H1 (cell line): ENCODE results near the gene CEP135. TPM values are rescaled to one million over a fixed set of nuclear protein-coding genes. Genes with fewer than 3 reads are reported as not detected.

Experiments used
- CTCF ChIA-PET: fragments of 300-600 bp; sonication (Branson Sonifier 250); formaldehyde crosslinking; loops from one replicate; lab custom pipeline; 2021; ENCODE audit not compliant: partially characterized antibody; lab: Charles Lee
- POLR2A ChIA-PET: fragments of 300-600 bp; sonication (Branson Sonifier 250); formaldehyde crosslinking; loops from one replicate; lab custom pipeline; 2021; ENCODE audit warnings: inconsistent platforms; ENCODE audit not compliant: partially characterized antibody; lab: Charles Lee
- DNase-seq, 2 experiments: peaks; one replicate each; pipeline versions ENCODE4 v3.0.0 to v3.0.0-alpha.2; 2010 to 2022; ENCODE audit warnings: low spot score in 2 of 2, low read depth in 1 of 2, mixed read lengths in 1 of 2
- FAIRE-seq: peaks from 2 replicates; lab custom pipeline; 2011; peaks lifted over from hg19 to GRCh38; lab: Jason Lieb, UNC
- H2AFZ ChIP-seq: 2 replicates; pipeline ENCODE4 v1.8.1; 2012; ENCODE audit warnings: low read length, inconsistent platforms
- H2AK5ac ChIP-seq: 2 replicates; pipeline ENCODE4 v1.6.1; 2013; ENCODE audit warnings: low read depth, low read length
- H2BK120ac ChIP-seq: replicated peaks from 2 replicates; pipeline ENCODE3; 2013; ENCODE audit warnings: low read depth, low read length, inconsistent platforms
- H2BK12ac ChIP-seq: 2 replicates; pipeline ENCODE4 v1.6.1; 2013; ENCODE audit warnings: low read depth, low read length
- H2BK15ac ChIP-seq: 2 replicates; pipeline ENCODE4 v1.6.1; 2013; ENCODE audit warnings: low read length
- H2BK20ac ChIP-seq: 2 replicates; pipeline ENCODE4 v1.6.1; 2013; ENCODE audit warnings: low read length
- H2BK5ac ChIP-seq: 2 replicates; pipeline ENCODE4 v1.6.1; 2013; ENCODE audit warnings: low read depth, low read length
- H3K14ac ChIP-seq: 2 replicates; pipeline ENCODE4 v1.6.1; 2013; ENCODE audit warnings: inconsistent platforms; ENCODE audit not compliant: insufficient read length
- H3K18ac ChIP-seq: 2 replicates; pipeline ENCODE4 v1.6.1; 2013; ENCODE audit warnings: low read length; ENCODE audit errors: extremely low read depth
- H3K23ac ChIP-seq: 2 replicates; pipeline ENCODE4 v1.6.1; 2013; ENCODE audit warnings: inconsistent platforms; ENCODE audit not compliant: insufficient read length
- H3K23me2 ChIP-seq: 2 replicates; pipeline ENCODE4 v1.6.1; 2013; ENCODE audit warnings: low read depth, low read length
- H3K27ac ChIP-seq: 2 replicates; pipeline ENCODE4 v1.6.1; 2011; ENCODE audit warnings: low read depth, low read length, inconsistent platforms
- H3K27me3 ChIP-seq, 4 experiments: replicated peaks in 1 of 4; 1 replicate in 1 of 4; 2 replicates in 3 of 4; pipeline versions ENCODE4 v1.6.1 to v1.8.1; 2011 to 2013; ENCODE audit warnings: low read length in 3 of 4, mild to moderate bottlenecking in 3 of 4, inconsistent platforms in 2 of 4, mixed read lengths in 2 of 4, moderate library complexity in 1 of 4; ENCODE audit not compliant: control insufficient read depth in 3 of 4, insufficient read depth in 3 of 4; ENCODE audit errors: extremely low read depth in 1 of 4
- H3K36me3 ChIP-seq, 4 experiments: 2 replicates each; pipeline versions ENCODE4 v1.6.1 to v1.8.1; 2011 to 2013; ENCODE audit warnings: mild to moderate bottlenecking in 4 of 4, low read length in 3 of 4, moderate library complexity in 2 of 4, control low read depth in 1 of 4, inconsistent platforms in 1 of 4; ENCODE audit not compliant: insufficient read depth in 4 of 4, control insufficient read depth in 2 of 4
- H3K4ac ChIP-seq: replicated peaks from 2 replicates; pipeline ENCODE3; 2013; ENCODE audit warnings: low read length, low read depth, mixed read lengths, inconsistent platforms; ENCODE audit not compliant: insufficient read length
- H3K4me1 ChIP-seq, 4 experiments: replicated peaks in 1 of 4; 1 replicate in 1 of 4; 2 replicates in 3 of 4; pipeline versions ENCODE4 v1.6.1 to v1.8.1; 2011 to 2013; ENCODE audit warnings: low read length in 3 of 4, inconsistent platforms in 2 of 4, mixed read lengths in 1 of 4; ENCODE audit not compliant: insufficient read depth in 4 of 4, control insufficient read depth in 3 of 4
- H3K4me2 ChIP-seq, 2 experiments: 2 replicates each; pipeline versions ENCODE4 v1.6.1 to v1.8.1; 2011 to 2013; ENCODE audit warnings: low read depth in 2 of 2, low read length in 2 of 2, control low read depth in 1 of 2, inconsistent platforms in 1 of 2, mild to moderate bottlenecking in 1 of 2; ENCODE audit not compliant: insufficient read depth in 1 of 2
- H3K4me3 ChIP-seq, 4 experiments: fragments of 200-600, 300-600 bp in 1 of 4; sonication (generic), shearing (Covaris generic), sonication (Bioruptor Twin) in 1 of 4; 2 replicates each; pipeline versions ENCODE4 v1.5.1 to v1.8.1; 2011 to 2016; ENCODE audit warnings: low read length in 4 of 4, low read depth in 3 of 4, control low read depth in 2 of 4, inconsistent platforms in 2 of 4, mild to moderate bottlenecking in 2 of 4, mixed read lengths in 1 of 4, moderate library complexity in 1 of 4; ENCODE audit not compliant: insufficient read depth in 2 of 4; ENCODE audit errors: extremely low read depth in 1 of 4
- H3K56ac ChIP-seq: replicated peaks from 2 replicates; pipeline ENCODE3; 2013; ENCODE audit warnings: low read depth, mild to moderate bottlenecking, mixed read lengths, low read length, inconsistent platforms; ENCODE audit not compliant: insufficient read length
- H3K79me1 ChIP-seq: 2 replicates; pipeline ENCODE4 v1.6.1; 2013; ENCODE audit warnings: low read depth, low read length, control low read depth
- H3K79me2 ChIP-seq, 2 experiments: 2 replicates each; pipeline versions ENCODE4 v1.6.1 to v1.8.1; 2012 to 2013; ENCODE audit warnings: low read length in 2 of 2, mild to moderate bottlenecking in 2 of 2, inconsistent platforms in 1 of 2; ENCODE audit not compliant: insufficient read depth in 2 of 2, control insufficient read depth in 1 of 2
- H3K9ac ChIP-seq, 4 experiments: replicated peaks in 1 of 4; 1 replicate in 1 of 4; 2 replicates in 3 of 4; pipeline versions ENCODE4 v1.6.1 to v1.8.1; 2011 to 2013; ENCODE audit warnings: low read depth in 3 of 4, low read length in 3 of 4, control low read depth in 2 of 4, mild to moderate bottlenecking in 2 of 4, moderate library complexity in 2 of 4, inconsistent platforms in 1 of 4; ENCODE audit errors: extremely low read depth in 1 of 4
- H3K9me3 ChIP-seq, 2 experiments: 2 replicates each; pipeline versions ENCODE4 v1.6.1 to v1.8.1; 2012 to 2013; ENCODE audit warnings: mild to moderate bottlenecking in 2 of 2, moderate library complexity in 2 of 2, control low read depth in 1 of 2, inconsistent platforms in 1 of 2, low read depth in 1 of 2, low read length in 1 of 2, mixed read lengths in 1 of 2; ENCODE audit not compliant: insufficient read depth in 2 of 2
- H4K20me1 ChIP-seq, 2 experiments: replicated peaks in 1 of 2; 2 replicates each; pipeline versions ENCODE3 to v1.8.1; 2011 to 2013; ENCODE audit warnings: inconsistent platforms in 2 of 2, low read length in 2 of 2, mild to moderate bottlenecking in 1 of 2; ENCODE audit not compliant: insufficient read depth in 2 of 2, control insufficient read depth in 1 of 2
- H4K5ac ChIP-seq: 2 replicates; pipeline ENCODE4 v1.6.1; 2013; ENCODE audit warnings: low read length, low read depth, mixed read lengths, inconsistent platforms; ENCODE audit not compliant: insufficient read length
- H4K8ac ChIP-seq: 2 replicates; pipeline ENCODE4 v1.8.0; 2013; ENCODE audit warnings: mild to moderate bottlenecking, moderate library complexity, low read length, inconsistent platforms; ENCODE audit not compliant: insufficient read depth; ENCODE audit errors: extremely low read depth
- H4K91ac ChIP-seq: replicated peaks from 2 replicates; pipeline ENCODE3; 2013; ENCODE audit warnings: low read length, mixed read lengths, inconsistent platforms; ENCODE audit not compliant: insufficient read length
- ATF3 ChIP-seq: IDR thresholded peaks from 2 replicates; pipeline ENCODE4 v1.6.1; 2011; ENCODE audit warnings: low read depth, mild to moderate bottlenecking, low read length; ENCODE audit not compliant: insufficient read depth
- CEBPB ChIP-seq: IDR thresholded peaks from 2 replicates; pipeline ENCODE4 v1.6.1; 2012; ENCODE audit warnings: low read depth, low read length
- EP300 ChIP-seq, 2 experiments: IDR thresholded peaks; 1 replicate in 1 of 2; 2 replicates in 1 of 2; pipeline ENCODE4 v1.6.1; 2011 to 2012; ENCODE audit warnings: low read depth in 2 of 2, low read length in 2 of 2, mild to moderate bottlenecking in 2 of 2, borderline replicate concordance in 1 of 2, inconsistent platforms in 1 of 2, moderate library complexity in 1 of 2
- GTF2F1 ChIP-seq: IDR thresholded peaks from 2 replicates; pipeline ENCODE4 v1.6.1; 2012; ENCODE audit warnings: low read depth, low read length, improper control_type of control experiment, borderline replicate concordance
- POU5F1 ChIP-seq: IDR thresholded peaks from 2 replicates; pipeline ENCODE4 v1.6.1; 2011; ENCODE audit warnings: low read depth, mild to moderate bottlenecking, low read length, moderate library complexity
- RXRA ChIP-seq: IDR thresholded peaks from 2 replicates; pipeline ENCODE4 v1.6.1; 2011; ENCODE audit warnings: low read depth, mild to moderate bottlenecking, low read length, moderate library complexity; ENCODE audit not compliant: insufficient read depth
- SIRT6 ChIP-seq: IDR thresholded peaks from one replicate; pipeline ENCODE4 v1.7.1; 2012; ENCODE audit warnings: low read length, inconsistent platforms
- SRF ChIP-seq: IDR thresholded peaks from 2 replicates; pipeline ENCODE4 v1.6.1; 2011; ENCODE audit warnings: mild to moderate bottlenecking, low read depth, low read length, moderate library complexity
- SUZ12 ChIP-seq: fragments of 200-600 bp; sonication (generic); IDR thresholded peaks from 2 replicates; pipeline ENCODE4 v1.6.1; 2012; ENCODE audit warnings: mild to moderate bottlenecking, inconsistent platforms, low read length, moderate library complexity, mixed read lengths
- ZNF274 ChIP-seq: IDR thresholded peaks from 2 replicates; pipeline ENCODE4 v1.7.0; 2012; ENCODE audit warnings: low read length, borderline replicate concordance; ENCODE audit errors: extremely low read depth
- WGBS, 2 experiments: shearing (Covaris generic) in 1 of 2; methylation state at CpG; one replicate each; pipeline versions ENCODE4 v1.1.6 to v1.1.7; 2013 to 2015; ENCODE audit warnings: low lambda C conversion rate in 2 of 2, mixed read lengths in 2 of 2, inconsistent platforms in 1 of 2, low coverage in 1 of 2, missing lambda C conversion rate in 1 of 2; ENCODE audit not compliant: insufficient replicate concordance in 2 of 2, insufficient coverage in 1 of 2, insufficient read length in 1 of 2; ENCODE audit errors: extremely low coverage in 1 of 2, missing lambda C conversion rate in 1 of 2; 5-methylcytosine and 5-hydroxymethylcytosine counted together
- polyA plus RNA-seq, 7 experiments: library from polyadenylated mRNA; depleted of rRNA in 3 of 7; stranded (reverse) in 5 of 7; unstranded in 2 of 7; fragments of >200 nt in 5 of 7; fragments of 200-250 nt in 2 of 7; gene quantifications; 1 replicate in 5 of 7; 2 replicates in 1 of 7; 4 replicates in 1 of 7; pipeline versions ENCODE4 v1.2.1 to v1.2.3, GENCODE V29; 2011 to 2013; ENCODE audit warnings: missing spikeins in 2 of 7, mixed read lengths in 2 of 7
- total RNA-seq: library from RNA; stranded (reverse); fragmentation: NEBNext Ultra II Directional; extraction: Animal tissue kit (Norgen Biotek cat#: 25700); gene quantifications from 2 replicates; pipeline ENCODE4 v1.2.1, GENCODE V29; 2021
- TF ChIP-seq, protein P1 (sequence below): IDR thresholded peaks from 2 replicates; pipeline ENCODE4 v1.6.1; 2012; ENCODE audit warnings: inconsistent platforms

Gene CEP135
- total and polyA plus RNA-seq, 2 of the 8 experiments (the other 6 are each of a cell fraction or from before 2014, with no cell fraction given): 2.7 to 14.5 TPM

DNA sequence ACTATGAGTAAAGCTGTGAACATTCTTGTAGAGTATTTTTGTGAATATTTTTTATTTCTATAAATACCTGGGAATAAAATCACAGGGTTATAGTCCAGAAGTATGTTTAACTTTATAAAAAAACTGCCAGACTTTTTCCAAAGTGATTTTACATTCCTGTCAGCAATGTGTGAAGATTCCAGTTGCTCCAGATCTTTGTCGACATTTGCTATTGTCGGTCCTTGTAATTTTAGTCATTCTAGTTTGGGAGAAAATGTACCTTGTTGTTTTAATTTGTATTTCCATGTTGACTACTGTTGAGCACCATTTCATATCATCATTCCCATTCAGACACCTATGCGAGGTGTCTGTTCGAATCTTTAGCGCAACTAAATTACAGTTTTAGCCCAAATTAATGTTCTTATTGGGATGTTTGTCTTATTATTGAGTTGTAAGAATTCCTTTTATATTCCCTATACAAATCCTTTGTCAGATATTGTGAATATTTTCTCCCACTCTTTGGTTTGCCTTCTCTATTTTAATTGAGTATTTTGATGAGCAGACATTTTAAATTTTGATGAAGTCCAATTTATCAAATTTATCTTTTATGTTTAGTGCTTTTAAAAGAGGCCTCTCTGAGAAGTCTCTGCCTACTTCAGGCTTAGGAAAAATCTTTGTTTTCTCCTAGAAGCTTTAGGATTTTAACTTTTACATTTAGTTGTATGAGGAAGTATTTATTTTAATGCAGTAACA, 2.6 kb downstream of the CEP135 start:
- Histone ChIP-seq H3K23me2 (peaks cover 2% of the 10 kb centered on the region; the same call in 1 of the 2 replicates), H4K5ac (no peak overlapping the region), H3K4me3 (no peak overlapping the region), H3K4me2 (no peak overlapping the region), H3K79me1 (no peaks in the 10 kb centered on the region), H4K91ac (no peak overlapping the region), H4K20me1 (no peaks in the 10 kb centered on the region), H3K4me1 (peaks cover 0 to 2% (median under 1%) of the 10 kb centered on the region in 4 experiments; a peak in 4 of 7 replicates), H2BK15ac (no peak overlapping the region), H2BK120ac (no peak overlapping the region), H3K23ac (no peak overlapping the region), H2AFZ (no peak overlapping the region), H2BK12ac (no peak overlapping the region), H3K4ac (no peak overlapping the region), H3K36me3 (peaks cover 0 to 20% (median 5%) of the 10 kb centered on the region in 4 experiments; a peak in 5 of 8 replicates), H4K8ac (no peak overlapping the region), H3K27ac (no peak overlapping the region), H2BK5ac (no peak overlapping the region), H3K27me3 (no peaks in the 10 kb centered on the region), H3K14ac (no peak overlapping the region), H3K18ac (no peak overlapping the region), H3K79me2 (peaks cover 0 to 20% of the 10 kb centered on the region in 2 experiments; a peak in 2 of 4 replicates), H2BK20ac (no peak overlapping the region), H2AK5ac (no peak overlapping the region), H3K56ac (no peak overlapping the region), H3K9ac (no peak overlapping the region), H3K9me3 (no peaks in the 10 kb centered on the region)
- ChIA-PET CTCF (no interaction called here), POLR2A (no interaction called here)
- no peak for DNase-seq
- WGBS, 2 experiments: 96% methylated on average over 5 of the region's 5 CpGs; no CpG with 5 or more reads in 1 of the 2 experiments
- no peak for FAIRE-seq
- TF ChIP-seq, protein P1, sequence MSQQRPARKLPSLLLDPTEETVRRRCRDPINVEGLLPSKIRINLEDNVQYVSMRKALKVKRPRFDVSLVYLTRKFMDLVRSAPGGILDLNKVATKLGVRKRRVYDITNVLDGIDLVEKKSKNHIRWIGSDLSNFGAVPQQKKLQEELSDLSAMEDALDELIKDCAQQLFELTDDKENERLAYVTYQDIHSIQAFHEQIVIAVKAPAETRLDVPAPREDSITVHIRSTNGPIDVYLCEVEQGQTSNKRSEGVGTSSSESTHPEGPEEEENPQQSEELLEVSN: no peak
- TF ChIP-seq SRF: no peak
- TF ChIP-seq SUZ12: no peak
- TF ChIP-seq POU5F1: no peak
- no peak for TF ChIP-seq ZNF274
- TF ChIP-seq SIRT6: no peak
- no peak for TF ChIP-seq ATF3
- TF ChIP-seq EP300 (IDR thresholded peaks at IDR 0.05; ENCODE audit: borderline replicate concordance in 1 of 2, low read depth in 2 of 2, low read length in 2 of 2): no peak
- no peak for TF ChIP-seq GTF2F1
- no peak for TF ChIP-seq RXRA
- no peak for TF ChIP-seq CEBPB
